NCI-H2029 treated with DMSO at 0.1 percent for 48 hours (cell line): ENCODE data around the gene LILRA6.
"Not testable (repeated sequence)": the region's sequence is repeated elsewhere in the genome, so short reads cannot be mapped to it uniquely, and the experiment has no call there.

Source experiments
- DNase-seq: peaks from one replicate; lab custom pipeline; 2025; lab: John Stamatoyannopoulos, UW

LILRA6 gene

GRCh38 chr19:54262470-54262869 is 19.9 kb upstream of the LILRA6 start:
- no peak for DNase-seq

DNA sequence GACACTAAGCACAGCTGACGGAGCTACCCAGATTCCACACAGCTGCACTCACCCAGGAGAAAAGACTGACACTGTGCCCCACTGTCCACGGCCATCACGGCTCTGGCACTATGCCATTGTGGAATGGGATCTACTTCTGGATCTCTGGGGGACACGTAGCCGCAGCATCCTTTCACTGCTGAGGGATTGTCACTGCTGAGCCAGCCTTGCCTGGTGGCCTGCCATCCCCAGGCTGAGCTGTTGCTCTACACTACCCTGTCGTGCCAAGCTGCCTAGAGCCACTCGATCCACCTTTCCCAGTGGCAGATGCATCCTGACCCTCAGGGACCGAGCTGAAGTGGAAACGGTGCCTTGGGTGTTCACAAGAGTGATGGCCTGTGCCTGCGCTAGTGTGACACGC is 19.5 kb upstream of the LILRA6 start:
- no peak for DNase-seq

DNA sequence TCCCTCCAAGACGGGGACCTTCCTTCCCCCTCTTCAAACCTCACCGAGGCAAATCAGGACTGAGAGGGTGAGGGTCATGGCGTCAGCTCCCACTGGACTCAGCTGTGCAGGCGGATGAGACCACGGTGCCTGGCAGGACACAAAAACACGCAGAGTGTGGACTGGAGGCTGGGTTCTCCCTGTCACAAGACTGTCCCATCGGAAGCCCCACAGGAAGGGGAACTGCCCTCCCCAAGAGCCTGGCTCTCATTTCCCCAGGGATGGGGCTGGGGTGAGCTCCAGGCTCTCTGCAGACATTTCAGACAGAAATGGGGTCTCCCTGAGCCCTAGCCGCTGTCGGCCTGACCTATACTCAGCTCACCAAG is 14.5 kb upstream of the LILRA6 start, which contains the start of gene LILRB5:
LILRB5 (minus strand) TSS at position 158 of the 365 bp plus-strand sequence; CDS start at position 78, 80 bp downstream.
- DNase-seq = no peak

DNA sequence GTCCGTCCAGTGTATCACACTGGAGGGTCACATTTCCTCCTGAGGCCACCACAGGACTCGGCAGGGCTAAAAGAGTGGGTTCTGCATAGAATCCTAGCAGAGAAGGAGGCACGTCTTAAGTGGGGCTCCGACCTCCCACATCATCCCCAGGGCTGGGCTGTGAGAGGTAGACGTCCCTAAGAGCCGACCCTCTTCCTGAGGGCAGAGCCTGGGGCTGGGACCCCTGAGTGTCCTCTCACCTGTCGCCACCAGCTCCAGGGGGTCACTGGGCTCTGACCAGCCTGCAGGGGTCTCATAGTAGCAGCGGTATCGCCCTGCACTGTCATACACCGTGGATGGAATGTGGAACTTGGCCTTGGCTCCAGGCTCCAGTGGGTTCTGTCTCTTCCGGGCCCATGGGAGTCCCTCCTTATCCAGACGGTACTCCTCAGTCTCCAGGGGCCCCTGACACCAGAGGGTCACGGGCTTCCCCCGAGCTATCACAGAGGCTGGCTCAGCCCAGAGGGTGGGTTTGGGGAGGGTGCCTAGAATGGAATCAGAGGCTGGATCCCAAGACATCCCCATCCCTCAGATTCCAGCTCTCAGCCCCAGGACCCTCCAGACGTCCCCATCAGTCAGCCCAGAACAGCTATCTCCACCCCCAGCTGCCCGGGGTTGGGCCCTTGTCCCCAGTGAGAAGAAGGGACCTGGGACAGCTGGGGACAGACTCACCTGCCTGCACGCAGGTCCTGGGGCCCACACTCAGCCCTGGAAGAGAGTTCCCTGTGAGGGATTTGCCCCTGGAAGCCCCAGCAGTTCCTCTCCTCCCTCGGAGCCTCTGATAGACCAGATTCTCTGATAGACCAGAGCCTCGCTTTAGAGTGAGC is 13.9 kb upstream of the LILRA6 start:
- DNase-seq = no peak

DNA sequence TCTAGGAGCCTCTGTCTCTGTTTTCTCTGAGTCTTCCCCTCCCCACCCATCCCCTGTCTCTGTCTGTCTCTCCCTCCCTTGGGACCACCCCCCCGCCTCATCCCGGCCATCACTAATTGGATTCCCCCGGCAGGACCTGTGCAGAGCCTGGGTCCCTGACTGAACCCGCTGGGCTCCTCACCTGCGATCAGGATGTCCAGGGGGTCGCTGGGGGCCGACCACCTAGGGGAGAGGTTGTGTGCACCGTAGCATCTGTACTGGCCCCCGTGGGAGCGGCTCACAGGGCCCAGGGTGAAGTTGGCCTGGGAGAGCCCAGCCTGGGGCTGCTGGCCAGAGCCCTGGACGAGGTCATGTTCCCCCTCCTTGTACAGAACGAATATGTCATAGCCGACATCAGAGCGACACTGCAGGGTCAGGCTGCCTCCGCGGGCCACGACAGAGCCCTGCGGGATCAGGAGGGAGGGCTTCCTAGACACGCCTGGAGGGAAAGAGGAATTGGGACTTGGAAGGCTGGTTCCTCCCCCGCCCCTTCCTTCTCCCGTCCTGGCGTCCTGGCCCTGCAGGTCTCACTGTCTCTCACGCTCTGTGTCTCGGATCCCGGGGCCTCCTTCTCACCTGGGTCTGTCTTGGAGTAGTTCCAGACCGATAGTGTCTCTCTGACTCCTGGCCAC is 12.7 kb upstream of the LILRA6 start:
- DNase-seq = no peak

- DNase-seq = no peak
Observed at GRCh38 chr19:54254195-54254906, 11.8 kb upstream of the LILRA6 start.

GRCh38 chr19:54253331-54254194 is 11.0 kb upstream of the LILRA6 start:
- no peak for DNase-seq

- DNase-seq = no peak
Observed at GRCh38 chr19:54252845-54253244, 10.3 kb upstream of the LILRA6 start.

DNA sequence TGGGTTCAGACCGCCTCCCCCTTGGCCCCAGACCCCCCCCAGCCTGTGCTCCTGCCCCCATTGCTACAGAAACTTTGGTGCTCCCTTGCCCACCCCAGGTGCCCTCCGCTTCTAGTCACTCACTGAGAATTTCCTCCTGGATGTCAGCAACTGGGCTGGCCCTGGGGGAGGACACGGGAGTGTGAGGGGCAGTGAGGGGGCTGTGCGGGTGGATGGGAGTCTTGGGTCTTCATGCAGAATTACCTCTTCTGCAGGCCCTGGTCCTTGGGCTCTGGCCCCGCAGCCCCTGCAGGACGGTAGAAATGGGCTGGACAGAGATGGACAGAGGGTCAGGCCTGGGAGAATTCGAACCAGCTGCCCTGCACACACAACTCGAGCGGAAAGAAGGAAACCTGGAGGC is 9.7 kb upstream of the LILRA6 start:
- no peak for DNase-seq

GRCh38 chr19:54248016-54248601 is 5.5 kb upstream of the LILRA6 start:
- no peak for DNase-seq

DNA sequence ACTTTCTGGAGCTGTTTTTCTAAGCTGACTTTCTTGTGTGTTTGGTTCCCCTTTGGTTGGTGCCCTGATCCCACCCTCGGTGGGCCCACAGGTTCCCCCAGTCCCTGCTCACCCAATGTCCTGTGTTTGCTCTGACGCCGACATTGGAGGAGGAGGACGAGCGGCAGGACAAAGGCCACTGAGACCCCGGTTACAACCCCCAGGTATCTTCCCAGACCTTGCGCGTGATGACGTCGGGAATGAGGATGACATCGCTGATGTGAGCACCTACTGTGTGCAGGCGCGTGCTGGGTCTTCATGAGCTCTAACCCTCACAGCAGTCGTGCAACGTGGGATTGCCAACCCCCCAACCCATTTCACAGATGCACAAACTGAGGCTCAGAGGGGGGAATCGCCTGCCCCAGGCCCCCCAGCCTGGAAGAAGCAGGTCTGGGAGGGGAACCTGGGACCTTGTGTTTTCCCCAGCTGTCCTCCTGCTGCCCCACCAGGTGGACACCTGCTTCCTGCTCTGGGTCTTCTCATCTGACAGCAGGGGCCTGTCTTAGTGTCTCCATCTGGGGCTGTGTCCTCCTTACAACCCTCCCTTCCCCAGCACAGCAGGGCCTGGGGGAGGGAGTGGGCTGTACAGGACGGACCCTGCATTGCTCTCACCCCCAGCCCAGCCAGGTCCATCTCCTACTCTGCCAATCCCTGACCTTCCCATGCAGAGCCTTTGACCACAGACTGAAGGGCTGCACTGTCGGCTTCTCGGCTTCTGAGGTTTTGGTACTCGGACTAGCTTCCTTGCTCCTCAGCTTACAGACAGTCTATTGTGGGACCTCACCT is 4.7 kb upstream of the LILRA6 start:
- DNase-seq = no peak

GRCh38 chr19:54245936-54246335 is 3.3 kb upstream of the LILRA6 start:
- DNase-seq = no peak

- not testable (repeated sequence) for DNase-seq
Observed at GRCh38 chr19:54243809-54244208, 1.2 kb upstream of the LILRA6 start.

DNA sequence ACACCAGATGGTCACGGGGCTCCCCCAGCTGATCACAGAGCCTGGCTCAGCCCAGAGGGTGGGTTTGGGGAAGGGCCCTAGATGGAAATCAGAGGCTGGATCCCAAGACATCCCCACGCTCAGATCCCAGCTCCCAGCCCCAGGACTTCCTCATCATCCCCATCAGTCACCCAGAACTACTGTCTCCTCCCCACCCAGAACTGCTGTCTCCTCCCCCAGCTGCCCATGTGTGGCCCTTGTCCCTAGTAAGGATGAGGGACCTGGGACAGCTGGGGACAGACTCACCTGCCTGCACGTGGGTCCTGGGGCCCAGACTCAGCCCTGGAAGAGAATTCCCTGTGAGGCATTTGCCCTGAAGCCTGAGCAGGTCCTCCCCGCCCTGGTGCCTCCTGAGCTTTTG is 356 bp downstream of the LILRA6 start:
- not testable (repeated sequence) for DNase-seq

DNA sequence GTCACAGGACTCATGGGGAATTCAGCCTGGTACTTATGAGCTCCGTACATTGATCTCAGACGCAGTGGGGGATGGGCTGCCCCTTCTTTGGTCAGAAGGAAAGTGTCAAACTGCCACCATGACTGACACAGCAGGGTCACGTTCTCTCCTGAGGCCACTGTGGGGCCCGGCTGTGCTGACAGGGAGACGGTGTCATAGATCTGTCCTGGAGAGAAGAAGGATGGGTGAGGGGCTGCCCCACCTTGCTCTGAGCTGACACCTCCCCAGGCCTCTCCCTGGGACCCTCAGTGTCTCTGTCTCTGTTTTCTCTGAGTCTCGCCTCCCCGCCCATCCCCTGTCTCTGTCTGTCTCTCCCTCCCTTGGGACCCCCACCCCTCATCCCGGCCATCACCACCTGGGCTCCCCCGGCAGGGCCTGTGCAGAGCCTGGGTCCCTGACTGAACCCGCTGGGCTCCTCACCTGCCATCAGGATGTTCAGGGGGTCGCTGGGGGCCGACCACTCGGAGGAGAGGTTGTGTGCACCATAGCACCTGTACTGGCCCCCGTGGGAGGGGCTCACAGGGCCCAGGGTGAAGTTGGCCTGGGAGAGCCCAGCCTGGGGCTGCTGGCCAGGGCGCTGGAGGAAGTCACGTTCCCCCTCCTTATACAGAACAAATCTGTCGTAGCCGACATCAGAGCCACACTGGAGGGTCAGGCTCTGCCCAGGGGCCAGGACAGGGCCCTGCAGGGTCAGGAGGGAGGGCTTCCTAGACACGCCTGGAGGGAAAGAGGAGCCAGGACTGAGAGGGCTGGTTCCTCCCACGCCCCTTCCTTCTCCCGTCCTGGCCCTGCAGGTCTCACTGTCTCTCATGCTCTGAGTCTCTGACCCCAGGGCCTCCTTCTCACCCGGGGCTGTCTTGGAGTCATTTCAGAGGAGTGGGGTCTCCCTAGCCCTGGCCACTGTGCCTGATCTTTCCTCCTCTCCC is 1.9 kb downstream of the LILRA6 start:
- DNase-seq = not testable (repeated sequence)

- not testable (repeated sequence) for DNase-seq
Observed at GRCh38 chr19:54239491-54240371, 2.9 kb downstream of the LILRA6 start.

DNA sequence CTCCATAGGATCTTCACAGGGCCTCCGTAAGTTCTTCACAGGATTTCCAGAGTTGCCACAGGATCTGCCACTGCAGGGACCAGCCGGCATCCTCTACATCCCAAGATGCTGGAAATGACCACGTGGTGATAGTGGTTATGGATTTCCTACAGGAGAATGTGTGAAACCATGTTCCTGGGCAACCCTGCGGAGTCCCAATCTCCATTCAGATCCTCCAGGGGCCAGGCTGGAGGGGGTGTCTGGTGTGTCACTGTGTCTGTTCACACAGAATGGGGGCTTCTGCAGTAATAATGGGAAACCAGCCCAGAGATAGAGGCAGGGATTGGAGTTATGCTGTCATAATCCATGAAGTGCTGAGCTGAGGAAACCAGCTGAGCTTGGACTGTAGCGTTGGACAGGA is 8.6 kb downstream of the LILRA6 start:
- no peak for DNase-seq
